HEK293T (cell line): ENCODE data around the gene GPATCH2.

Source experiments
- BHLHE40 ChIP-seq: fragments of 450-650 bp; IDR thresholded peaks from 2 replicates; pipeline ENCODE4 v1.6.1; 2016; ENCODE audit warnings: mild to moderate bottlenecking, moderate library complexity, borderline replicate concordance
- ELF4 ChIP-seq: fragments of 450-650 bp; IDR thresholded peaks from 2 replicates; pipeline ENCODE4 v1.6.1; 2017; ENCODE audit warnings: antibody characterized with exemption
- FOXM1 ChIP-seq: fragments of 450-650 bp; IDR thresholded peaks from 2 replicates; pipeline ENCODE4 v1.6.1; 2017; ENCODE audit warnings: mild to moderate bottlenecking, borderline replicate concordance
- L3MBTL2 ChIP-seq: fragments of 450-650 bp; conservative IDR thresholded peaks from 2 replicates; pipeline ENCODE4 v1.6.1; 2016; ENCODE audit warnings: mild to moderate bottlenecking
- SP1 ChIP-seq: fragments of 450-650 bp; IDR thresholded peaks from 2 replicates; pipeline ENCODE4 v1.6.1; 2017
- SUZ12 ChIP-seq: fragments of 450-650 bp; IDR thresholded peaks from 2 replicates; pipeline ENCODE4 v1.6.1; 2016; ENCODE audit warnings: mild to moderate bottlenecking
- TARDBP ChIP-seq: fragments of 450-650 bp; IDR thresholded peaks from 2 replicates; pipeline ENCODE4 v1.6.1; 2016

- no peak for TF ChIP-seq L3MBTL2
- no peak for TF ChIP-seq SUZ12
- TF ChIP-seq TARDBP = no peak
- no peak for TF ChIP-seq SP1
- TF ChIP-seq BHLHE40 = no peak
- TF ChIP-seq ELF4 = no peak
- TF ChIP-seq FOXM1 = no peak
Measured at GRCh38 chr1:217534566-217534965, 96.3 kb downstream of the GPATCH2 start.
